GM18507 (cell line): ENCODE results near the gene FNDC1.

ENCODE experiments used
- DNase-seq: peaks from one replicate; pipeline ENCODE4 v3.0.0; 2011; ENCODE audit warnings: low read depth; ENCODE audit not compliant: insufficient read length; ENCODE audit errors: extremely low spot score
- FAIRE-seq: peaks from 2 replicates; lab custom pipeline; 2011; peaks lifted over from hg19 to GRCh38; lab: Jason Lieb, UNC

FNDC1 gene

DNA sequence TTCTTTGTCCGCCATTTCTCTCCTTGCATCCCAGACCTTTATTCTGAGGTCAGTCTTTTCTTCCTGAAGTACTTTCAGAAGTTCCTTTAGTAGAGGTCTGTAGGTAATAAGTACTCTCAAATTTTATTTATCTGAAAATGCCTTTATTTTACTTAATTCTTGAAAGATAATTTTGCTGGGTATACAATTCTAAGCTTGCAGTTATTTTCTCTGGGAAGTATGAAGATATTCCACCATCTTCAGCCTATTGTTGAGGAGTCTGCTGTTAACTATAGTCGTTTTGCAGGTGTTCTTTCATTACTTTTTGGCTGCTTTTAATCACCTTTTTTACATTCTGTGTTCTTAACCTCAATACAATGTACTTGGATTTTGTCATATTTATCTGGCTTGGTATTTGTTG lies 13.5 kb upstream of the FNDC1 start:
- DNase-seq, result no peak
- FAIRE-seq, result no peak

DNA sequence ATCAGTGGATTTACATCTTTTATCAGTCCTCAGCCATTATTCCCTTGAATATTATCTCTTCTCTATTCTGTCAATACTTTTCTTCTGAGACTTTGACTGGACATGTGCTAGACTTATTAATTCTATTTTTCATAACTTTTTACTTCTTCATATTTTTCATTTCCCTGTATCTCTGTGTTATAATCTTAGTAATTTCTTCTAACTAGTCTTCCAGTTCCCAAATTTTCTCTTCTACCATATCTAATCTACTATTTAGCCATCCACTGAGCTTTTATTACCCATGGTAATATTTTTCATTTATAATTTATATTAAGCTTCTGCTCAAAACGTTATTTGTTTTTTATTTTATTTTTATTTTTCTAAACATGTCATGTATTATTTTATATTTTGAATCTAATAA lies 13.1 kb upstream of the FNDC1 start:
- DNase-seq, result no peak
- no peak for FAIRE-seq

GRCh38 chr6:159157431-159157830 lies 11.8 kb upstream of the FNDC1 start:
- FAIRE-seq (no peak), DNase-seq (no peak)

DNA sequence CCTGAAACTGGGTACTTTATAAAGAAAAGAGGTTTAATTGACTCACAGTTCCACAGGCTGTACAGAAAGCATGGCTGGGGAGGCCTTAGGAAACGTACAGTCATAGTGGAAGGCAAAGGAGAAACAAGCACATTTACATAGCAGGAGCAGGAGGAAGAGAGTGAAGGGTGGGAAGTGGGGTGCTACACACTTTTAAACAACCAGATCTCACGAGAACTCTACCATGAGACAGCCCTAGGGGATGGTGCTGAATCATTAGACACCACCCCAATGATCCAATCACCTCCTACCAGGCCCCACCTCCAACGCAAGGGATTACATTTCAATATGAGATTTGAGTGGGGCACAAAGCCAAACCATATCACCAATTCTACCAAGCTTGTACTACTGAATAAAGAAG lies 7.4 kb upstream of the FNDC1 start:
- FAIRE-seq, result no peak
- no peak for DNase-seq

- DNase-seq, result no peak
These were observed 5.3 kb upstream of the FNDC1 start for GRCh38 chr6:159163901-159164370.

DNA sequence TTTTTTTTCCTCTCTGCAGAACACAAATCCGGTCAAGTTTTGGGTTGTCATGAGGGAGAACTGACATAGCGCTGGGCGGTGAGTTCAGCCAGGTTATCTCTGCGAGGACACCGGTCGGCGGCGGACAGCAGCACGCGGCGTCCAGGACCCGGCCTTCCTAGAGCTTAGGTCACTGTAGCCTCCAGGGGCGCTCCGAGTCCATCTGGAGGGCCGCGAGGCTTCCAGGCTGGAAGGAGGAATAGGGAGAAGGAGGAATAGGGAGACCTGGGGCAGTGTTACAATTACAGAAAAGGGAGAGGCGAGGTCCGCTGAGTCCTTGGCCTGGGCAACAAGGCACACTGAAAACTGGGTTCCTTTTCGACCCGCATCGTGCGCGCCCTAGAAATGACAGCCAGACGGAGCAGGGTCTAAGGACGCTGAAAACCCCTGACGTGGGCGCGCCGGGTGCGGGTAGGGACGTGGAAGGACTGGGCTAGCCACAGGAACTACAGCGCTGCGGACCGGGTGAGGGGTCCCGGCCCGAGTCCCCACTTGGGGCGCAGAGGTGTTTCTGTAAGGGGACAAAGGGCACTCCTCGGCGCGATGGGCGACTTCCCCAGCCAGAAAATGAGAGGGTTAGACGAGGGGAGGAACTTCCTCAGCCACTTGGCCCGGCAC lies 536 bp upstream of the FNDC1 start:
- FAIRE-seq, result no peak
- DNase-seq, result no peak

More at GRCh38 chr6:159163901-159164370, 5.3 kb upstream of the FNDC1 start:
- FAIRE-seq, result no peak

DNA sequence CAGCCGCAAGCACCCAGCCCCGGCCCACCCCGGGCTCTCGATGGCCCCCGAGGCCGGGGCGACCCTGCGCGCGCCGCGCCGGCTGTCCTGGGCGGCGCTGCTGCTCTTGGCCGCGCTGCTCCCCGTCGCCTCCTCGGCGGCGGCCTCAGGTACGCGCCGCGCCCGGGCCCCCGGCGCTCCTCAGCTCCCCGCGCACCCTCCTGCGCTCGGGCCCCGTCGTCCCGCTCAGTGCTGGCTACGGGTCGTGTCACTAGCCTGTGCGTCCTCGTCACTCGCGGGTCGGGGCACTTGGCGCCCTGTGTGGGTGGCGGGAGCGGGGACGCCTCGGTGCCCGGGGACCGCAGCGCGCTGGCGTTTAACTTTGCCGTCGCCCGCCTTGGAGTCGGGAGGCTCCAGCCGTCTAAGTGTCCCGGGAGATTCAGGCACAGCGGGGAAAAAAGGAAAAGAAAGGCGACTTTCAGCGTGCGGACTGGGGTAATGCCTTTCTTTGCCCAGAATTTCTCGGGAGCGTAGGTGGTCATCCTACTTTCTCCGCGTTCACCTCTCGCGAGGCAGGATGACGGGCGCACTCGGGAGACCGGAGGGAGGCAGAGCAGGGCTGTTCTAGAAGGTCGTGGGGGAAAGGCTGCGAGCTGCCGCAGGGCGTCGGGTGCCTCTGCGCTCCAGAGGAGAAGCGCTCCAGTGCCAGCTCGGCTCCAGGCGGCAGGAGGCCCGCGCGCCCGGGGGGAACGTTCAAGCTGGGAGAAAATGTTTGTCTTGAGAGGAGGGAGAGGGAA lies 545 bp downstream of the FNDC1 start:
- FAIRE-seq (no peak), DNase-seq (no peak)

- DNase-seq (no peak), FAIRE-seq (no peak)
These were observed 1.1 kb downstream of the FNDC1 start for GRCh38 chr6:159170333-159170672.

DNA sequence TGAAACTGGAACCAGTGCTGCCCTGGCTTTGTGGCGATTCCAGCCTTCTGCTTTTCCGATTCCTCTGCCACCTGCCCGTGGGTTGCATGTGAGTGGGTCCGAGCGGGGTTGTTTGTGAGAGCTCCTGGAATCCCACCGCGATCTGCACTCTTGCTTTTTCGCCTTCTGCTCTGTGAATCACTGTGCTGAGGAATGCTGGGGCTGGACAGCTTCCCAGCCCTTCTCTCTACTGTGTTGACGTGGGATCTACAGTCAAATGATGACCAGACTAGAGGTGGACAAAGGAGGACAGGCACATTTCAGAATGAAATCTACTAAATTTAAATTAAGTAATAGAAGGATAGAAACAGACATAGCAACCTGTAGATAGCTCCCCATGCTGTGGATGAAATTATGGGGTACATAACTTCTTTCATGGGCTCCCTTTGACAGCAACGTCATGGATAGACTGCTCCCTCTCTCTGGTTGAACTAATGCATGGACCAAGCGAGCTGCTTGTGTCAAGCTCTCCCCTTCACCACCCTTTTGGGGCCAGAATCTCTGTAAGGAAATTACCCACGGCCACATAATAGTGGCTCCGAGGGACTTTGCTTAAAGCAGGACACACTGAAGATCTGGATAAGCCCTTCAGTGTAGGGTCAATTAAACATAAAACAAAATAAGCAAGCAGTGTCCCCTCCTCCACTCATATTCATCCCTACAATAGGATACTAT lies 2.0 kb downstream of the FNDC1 start:
- FAIRE-seq, result no peak

GRCh38 chr6:159172091-159172491 lies 2.9 kb downstream of the FNDC1 start:
- no peak for FAIRE-seq

More for the DNA sequence above, 2.0 kb downstream of the FNDC1 start:
- no peak for DNase-seq

GRCh38 chr6:159174263-159174969 lies 5.2 kb downstream of the FNDC1 start:
- DNase-seq (peak; percentile 45), FAIRE-seq (peak; percentile 79)

More at GRCh38 chr6:159172091-159172491, 2.9 kb downstream of the FNDC1 start:
- DNase-seq, result no peak

- FAIRE-seq (no peak), DNase-seq (no peak)
These were observed 7.7 kb downstream of the FNDC1 start for GRCh38 chr6:159176913-159177312.

- FAIRE-seq, result no peak
- no peak for DNase-seq
These were observed 9.6 kb downstream of the FNDC1 start for GRCh38 chr6:159178847-159179246.

GRCh38 chr6:159180001-159180400 lies 10.8 kb downstream of the FNDC1 start:
- no peak for FAIRE-seq
- DNase-seq, result no peak

GRCh38 chr6:159181914-159182313 lies 12.7 kb downstream of the FNDC1 start:
- FAIRE-seq (no peak), DNase-seq (no peak)

DNA sequence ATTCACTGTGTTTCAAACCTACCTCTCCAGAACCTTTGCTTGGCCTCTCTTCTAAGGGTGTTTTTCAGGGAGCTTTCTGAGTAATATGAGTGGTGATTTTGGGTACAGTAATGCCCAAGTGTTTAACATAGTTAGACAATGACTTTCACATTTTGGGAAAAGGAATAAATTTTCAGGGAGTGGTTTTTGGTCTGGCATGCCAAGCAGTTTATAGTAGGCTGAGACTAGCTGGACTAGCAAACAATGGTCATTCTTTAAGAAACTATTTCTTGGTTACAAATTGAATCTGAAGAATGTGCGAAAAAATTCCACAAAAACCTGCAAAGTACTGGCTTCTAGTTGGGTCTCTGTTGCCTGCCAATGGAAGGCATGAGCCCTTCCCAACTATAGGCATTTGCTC lies 15.4 kb downstream of the FNDC1 start:
- DNase-seq (no peak), FAIRE-seq (no peak)

DNA sequence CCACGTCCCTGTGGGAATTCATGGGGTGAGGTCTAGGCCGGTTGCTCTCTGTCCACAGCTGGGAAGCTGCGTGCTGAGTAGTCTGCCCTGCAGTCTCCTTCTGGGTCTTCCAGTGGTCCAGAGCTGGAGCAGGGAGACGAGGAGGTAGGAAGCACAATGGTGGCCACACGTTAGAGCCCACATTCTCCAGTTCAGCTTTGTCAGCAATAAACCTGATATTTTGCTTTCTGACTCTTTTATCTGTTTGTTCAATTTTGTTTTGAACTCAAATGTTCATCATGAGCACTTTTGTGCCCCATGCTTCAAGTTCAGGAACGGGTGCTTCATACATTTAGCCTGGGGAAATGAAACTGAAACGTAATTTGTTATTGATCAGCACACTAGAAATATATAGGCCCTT lies 21.3 kb downstream of the FNDC1 start:
- FAIRE-seq (no peak), DNase-seq (no peak)

DNA sequence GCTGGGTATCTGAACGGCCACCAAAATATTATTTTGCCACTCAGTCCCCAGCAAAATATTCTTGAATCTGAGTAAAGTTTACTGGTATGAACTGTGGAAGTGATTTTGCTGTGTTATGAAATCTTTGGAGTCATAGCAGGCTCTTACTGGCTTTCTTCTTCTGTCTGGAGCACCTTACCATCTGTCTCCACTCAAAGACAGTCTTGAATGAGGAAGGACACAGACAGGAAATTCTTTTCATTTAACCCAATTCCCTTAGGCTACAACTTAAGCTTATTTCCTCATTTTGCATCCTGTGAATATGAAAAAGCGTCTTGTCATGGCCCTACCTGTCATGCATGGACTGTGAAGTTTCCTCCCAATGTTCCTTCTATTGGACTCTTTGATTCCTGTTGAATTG lies 24.7 kb downstream of the FNDC1 start:
- DNase-seq (no peak), FAIRE-seq (no peak)

- FAIRE-seq (no peak), DNase-seq (no peak)
These were observed 25.2 kb downstream of the FNDC1 start for GRCh38 chr6:159194421-159194820.

DNA sequence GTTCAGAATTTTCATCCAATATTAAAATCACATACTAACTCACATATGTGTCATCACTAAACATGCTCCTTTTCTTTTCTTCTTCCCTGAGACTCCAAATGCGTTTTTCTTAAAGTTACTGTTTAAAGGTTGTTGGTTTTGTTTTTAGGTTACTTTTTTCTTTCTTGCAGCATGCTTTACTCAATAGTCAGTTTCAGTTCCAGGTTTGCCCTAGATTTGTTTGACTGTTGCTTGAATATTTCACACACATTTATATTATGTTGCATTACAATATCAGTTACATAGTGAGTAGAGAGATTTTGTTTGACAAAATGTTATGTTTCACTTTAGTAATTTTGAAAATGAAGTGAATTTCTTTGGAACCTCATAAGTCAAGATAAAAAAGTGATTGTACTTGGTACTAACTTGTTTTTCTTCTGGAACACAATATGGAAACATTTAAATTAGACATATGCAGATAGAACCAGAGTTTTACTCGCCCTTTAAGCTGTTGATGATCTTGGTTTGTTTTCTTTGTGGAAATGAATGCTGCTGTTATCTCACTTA lies 27.3 kb downstream of the FNDC1 start:
- FAIRE-seq (no peak), DNase-seq (no peak)
